GM12878 (cell line): ENCODE measurements around the gene HDX. TPM values are rescaled to one million over a fixed set of nuclear protein-coding genes. Genes with fewer than 3 reads are reported as not detected.

ENCODE experiments used
- ATAC-seq: fragments of 200-7000 bp; cut with Tn5 transposase; 3 replicates; pipeline ENCODE4 v1.9.1; 2020; ENCODE audit warnings: mild to moderate bottlenecking, moderate library complexity
- BruUV-seq: library from RNA; stranded (reverse); fragments of 400-500 nt; replicated peaks from 2 replicates; lab custom pipeline; 2021; lab: Mats Ljungman, UMichigan
- CTCF ChIA-PET: fragments of 300-600 bp; sonication (Branson Sonifier 250); formaldehyde crosslinking; extraction: SDS; loops from one replicate; lab custom pipeline; 2021; ENCODE audit warnings: inconsistent platforms; lab: Yijun Ruan, JAX
- POLR2A ChIA-PET: fragments of 350-600 bp; formaldehyde crosslinking; extraction: SDS; loops from one replicate; lab custom pipeline; 2021; ENCODE audit warnings: inconsistent platforms; lab: Charles Lee
- RAD21 ChIA-PET: fragments of 300-600 bp; sonication (Branson Sonifier 250); formaldehyde crosslinking; loops from one replicate; lab custom pipeline; 2023; ENCODE audit warnings: antibody characterized with exemption; ENCODE audit not compliant: unreplicated experiment; lab: Charles Lee
- SMC1A ChIA-PET: fragments of 300-600 bp; sonication (Branson Sonifier 250); formaldehyde crosslinking; loops from one replicate; lab custom pipeline; 2023; ENCODE audit not compliant: unreplicated experiment, uncharacterized antibody; lab: Charles Lee
- DNase-seq: peaks from one replicate; pipeline ENCODE4 v3.0.0-alpha.2; 2011; ENCODE audit warnings: low read depth, low spot score
- FAIRE-seq: peaks from 3 replicates; lab custom pipeline; 2011; peaks lifted over from hg19 to GRCh38; lab: Jason Lieb, UNC
- H2AFZ ChIP-seq: 2 replicates; pipeline ENCODE4 v1.6.0; 2011; ENCODE audit warnings: low read depth, low read length, control low read depth; ENCODE audit not compliant: control insufficient read depth
- H3K27ac ChIP-seq: 2 replicates; pipeline ENCODE4 v1.5.1; 2011; ENCODE audit warnings: control low read depth; ENCODE audit not compliant: control insufficient read depth, insufficient read depth
- H3K27me3 ChIP-seq, 2 experiments: replicated peaks in 1 of 2; 2 replicates each; pipeline versions ENCODE4 v1.6.0 to v1.6.1; 2011; ENCODE audit warnings: low read length in 1 of 2; ENCODE audit not compliant: control insufficient read depth in 2 of 2, insufficient read depth in 2 of 2
- H3K36me3 ChIP-seq, 2 experiments: 2 replicates each; pipeline ENCODE4 v1.5.1; 2011; ENCODE audit warnings: low read length in 1 of 2; ENCODE audit not compliant: control insufficient read depth in 2 of 2, insufficient read depth in 2 of 2
- H3K4me1 ChIP-seq: 2 replicates; pipeline ENCODE4 v1.6.1; 2011; ENCODE audit warnings: mild to moderate bottlenecking, low read length, moderate library complexity, mixed read lengths; ENCODE audit not compliant: control insufficient read depth, insufficient read depth
- H3K4me2 ChIP-seq: 2 replicates; pipeline ENCODE4 v1.6.0; 2011; ENCODE audit warnings: control low read depth; ENCODE audit not compliant: control insufficient read depth, insufficient read depth
- H3K4me3 ChIP-seq: fragments of 200-600 bp; sonication (generic); 2 replicates; pipeline ENCODE4 v1.5.1; 2016
- H3K79me2 ChIP-seq: 2 replicates; pipeline ENCODE4 v1.6.0; 2011; ENCODE audit warnings: low read length; ENCODE audit not compliant: control insufficient read depth, insufficient read depth
- H3K9ac ChIP-seq: 2 replicates; pipeline ENCODE4 v1.8.0; 2011; ENCODE audit warnings: low read length, control low read depth, mixed read lengths; ENCODE audit not compliant: control insufficient read depth, insufficient read depth
- H3K9me3 ChIP-seq: replicated peaks from 3 replicates; pipeline ENCODE4 v1.5.1; 2011; ENCODE audit warnings: mild to moderate bottlenecking, low read length; ENCODE audit not compliant: control insufficient read depth, insufficient read depth
- H4K20me1 ChIP-seq: 2 replicates; pipeline ENCODE4 v1.6.0; 2011; ENCODE audit not compliant: control insufficient read depth, insufficient read depth
- BCL3 ChIP-seq: IDR thresholded peaks from 2 replicates; pipeline ENCODE4 v1.6.1; 2011; ENCODE audit warnings: borderline replicate concordance, low read depth, mild to moderate bottlenecking, moderate library complexity, low read length; ENCODE audit not compliant: insufficient read depth, poor library complexity, severe bottlenecking
- CBX5 ChIP-seq: sonication (generic); IDR thresholded peaks from 2 replicates; pipeline ENCODE4 v1.6.1; 2016; ENCODE audit warnings: low read depth, moderate library complexity, mild to moderate bottlenecking, inconsistent platforms
- CREB1 ChIP-seq: IDR thresholded peaks from 2 replicates; pipeline ENCODE4 v1.6.1; 2012; ENCODE audit warnings: low read depth, mild to moderate bottlenecking, inconsistent platforms
- DPF2 ChIP-seq: fragments of 450-650 bp; IDR thresholded peaks from 2 replicates; pipeline ENCODE4 v1.6.1; 2017; ENCODE audit warnings: mild to moderate bottlenecking
- GABPA ChIP-seq: IDR thresholded peaks from 2 replicates; pipeline ENCODE4 v1.6.1; 2014; ENCODE audit warnings: antibody characterized with exemption, low read depth, mild to moderate bottlenecking, inconsistent platforms
- KDM1A ChIP-seq: fragments of 200-600 bp; sonication (generic); IDR thresholded peaks from 2 replicates; pipeline ENCODE4 v1.6.1; 2016; ENCODE audit warnings: borderline replicate concordance
- KLF5 ChIP-seq: fragments of 450-650 bp; IDR thresholded peaks from 2 replicates; pipeline ENCODE4 v1.6.1; 2014; ENCODE audit warnings: mild to moderate bottlenecking; ENCODE audit not compliant: partially characterized antibody
- MTA2 ChIP-seq: fragments of 450-650 bp; IDR thresholded peaks from 2 replicates; pipeline ENCODE4 v1.6.1; 2016; ENCODE audit warnings: low read depth, mild to moderate bottlenecking, moderate library complexity
- MXI1 ChIP-seq: fragments of 150-350 bp; IDR thresholded peaks from 2 replicates; pipeline ENCODE4 v1.6.1; 2011; ENCODE audit warnings: low read depth, mild to moderate bottlenecking, inconsistent platforms, low read length, improper control_type of control experiment
- NBN ChIP-seq: fragments of 450-650 bp; IDR thresholded peaks from 2 replicates; pipeline ENCODE4 v1.6.1; 2016
- PAX5 ChIP-seq: IDR thresholded peaks from 2 replicates; pipeline ENCODE4 v1.6.1; 2011; ENCODE audit warnings: low read depth, low read length, borderline replicate concordance
- POLR2A ChIP-seq: IDR thresholded peaks from 2 replicates; pipeline ENCODE4 v1.6.1; 2011; ENCODE audit warnings: low read depth, mild to moderate bottlenecking, low read length
- SREBF2 ChIP-seq: IDR thresholded peaks from 2 replicates; pipeline ENCODE4 v1.6.1; 2012; ENCODE audit warnings: mild to moderate bottlenecking, low read length
- SRF ChIP-seq, 2 experiments: IDR thresholded peaks; 2 replicates each; pipeline ENCODE4 v1.6.1; 2011; ENCODE audit warnings: low read depth in 2 of 2, low read length in 2 of 2, mild to moderate bottlenecking in 1 of 2, moderate library complexity in 1 of 2
- WRNIP1 ChIP-seq: IDR thresholded peaks from 2 replicates; pipeline ENCODE4 v1.6.1; 2011; ENCODE audit warnings: low read depth, low read length, improper control_type of control experiment, borderline replicate concordance
- ZNF217 ChIP-seq: fragments of 450-650 bp; IDR thresholded peaks from 2 replicates; pipeline ENCODE4 v1.6.1; 2017; ENCODE audit warnings: antibody characterized with exemption, mild to moderate bottlenecking
- ZNF274 ChIP-seq: IDR thresholded peaks from one replicate; pipeline ENCODE4 v1.8.0; 2011; ENCODE audit not compliant: insufficient read length, insufficient read depth
- WGBS: methylation state at CpG from one replicate; pipeline ENCODE4 v1.1.6; 2016; ENCODE audit warnings: low lambda C conversion rate; ENCODE audit not compliant: insufficient replicate concordance, insufficient coverage; ENCODE audit errors: missing lambda C conversion rate; 5-methylcytosine and 5-hydroxymethylcytosine counted together
- in situ Hi-C: fragments of 300-500 bp; cut with MboI; formaldehyde crosslinking; loops from 9 replicates; pipeline ENCODE4 v1.14.3; 2018; ENCODE audit warnings: mixed read lengths
- intact Hi-C: fragments of 100-400 bp; cut with micrococcal nuclease; formaldehyde crosslinking; loops from one replicate; pipeline ENCODE4 v1.14.2; 2022; ENCODE audit not compliant: unreplicated experiment
- polyA plus RNA-seq, 11 experiments: library from polyadenylated mRNA; depleted of rRNA in 4 of 11; unstranded in 6 of 11; stranded (reverse) in 5 of 11; fragments of >200 nt; fragmentation: Nextera tagmentation in 4 of 11; fragmentation: Illumina TruSeq in 1 of 11; extraction: Ambion mirVana in 4 of 11; extraction: Trizol in 1 of 11; gene quantifications; 1 replicate in 1 of 11; 2 replicates in 10 of 11; pipeline versions ENCODE4 v1.2.1 to v1.2.3, GENCODE V29; 2011 to 2016; ENCODE audit warnings: inconsistent platforms in 2 of 11, missing spikeins in 2 of 11, low read depth in 1 of 11
- total RNA-seq, 4 experiments: library from RNA; depleted of rRNA in 3 of 4; stranded (reverse); fragments of >200 nt in 3 of 4; fragmentation: Illumina TruSeq in 1 of 4; extraction: Trizol in 1 of 4; gene quantifications; 2 replicates each; pipeline versions ENCODE4 v1.2.1 to v1.2.3, GENCODE V29; 2013 to 2021

HDX gene
- total and polyA plus RNA-seq, 10 of the 15 experiments (the other 5 are each of a cell fraction or from before 2014, with no cell fraction given) = 2.9 to 8.6 (median 6.3) TPM; not detected in 1

GRCh38 chrX:84487365-84488353 lies 14.6 kb downstream of the HDX start (continued):
- TF ChIP-seq MTA2 (peak; percentile 45; the same call in 1 of the 2 replicates), DPF2 (peak; percentile 77), KLF5 (no peak), CREB1 (peak; percentile 5; the same call in 1 of the 2 replicates), CBX5 (0 out of 2 replicates have a peak, but pooled peaks have one; percentile 23), SREBF2 (no peak), NBN (no peak), MXI1 (no peak)

DNA sequence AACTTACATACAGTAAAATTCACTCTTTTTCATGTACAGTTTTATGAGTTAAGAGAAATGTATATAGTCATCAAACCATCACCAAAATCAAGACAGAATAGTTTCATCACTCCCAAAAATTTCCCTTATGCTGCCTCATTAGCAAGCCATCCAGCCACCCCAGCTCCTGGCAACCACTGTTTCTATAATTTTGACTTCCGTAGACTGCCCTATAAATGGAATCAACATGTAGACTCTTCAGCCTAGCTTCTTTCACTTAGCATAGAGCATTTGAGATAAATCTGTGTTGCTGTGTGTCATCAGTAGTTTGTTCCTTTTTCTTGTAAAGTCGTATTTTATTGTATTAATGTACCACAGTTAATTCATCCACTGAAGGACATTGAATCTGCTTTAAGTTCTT lies 23.2 kb downstream of the HDX start:
- H3K27me3 ChIP-seq = no peaks in the 10 kb centered on the region
- no peak for FAIRE-seq
- no peaks in the 10 kb centered on the region for H3K36me3 ChIP-seq
- no peaks in the 10 kb centered on the region for H3K79me2 ChIP-seq
- H3K9me3 ChIP-seq = no peaks in the 10 kb centered on the region; the same call in 2 of the 3 replicates
- no peak overlapping the region for H3K27ac ChIP-seq
- ChIA-PET POLR2A (no interaction called here), RAD21 (no interaction called here), CTCF (no interaction called here), SMC1A (interaction anchor here (1.1 kb wide), 1 partner anchor 8 kb away, joined by 5 read pairs; no protein-coding TSS in a partner anchor)
- no peak overlapping the region for H2AFZ ChIP-seq
- H3K4me2 ChIP-seq = no peak overlapping the region
- H3K4me3 ChIP-seq = no peak overlapping the region
- no peaks in the 10 kb centered on the region for H4K20me1 ChIP-seq
- DNase-seq = no peak
- intact Hi-C loops (no loop called here), in situ Hi-C loops (no loop called here)
- TF ChIP-seq ZNF274 (no peak), POLR2A (no peak), SRF (IDR thresholded peaks at IDR 0.05; ENCODE audit: low read depth in 2 of 2, low read length in 2 of 2) (no peak), PAX5 (no peak), WRNIP1 (no peak), GABPA (no peak), KDM1A (no peak), ZNF217 (no peak), MXI1 (no peak), BCL3 (no peak)
- H3K4me1 ChIP-seq = no peaks in the 10 kb centered on the region
- no peak for ATAC-seq
- BruUV-seq = no TSS peak
- no peak overlapping the region for H3K9ac ChIP-seq
- WGBS = 64% methylated on average over 2 of the region's 2 CpGs
